HepG2 (cell line): Measurements from ENCODE around the gene TUT1. TPM values are rescaled to one million over a fixed set of nuclear protein-coding genes. Genes with fewer than 3 reads are reported as not detected.

Experiments
- DR1 ChIP-seq: sonication (generic); formaldehyde crosslinking; IDR thresholded peaks from 2 replicates; pipeline ENCODE4 v1.8.0; 2021; ENCODE audit warnings: mild to moderate bottlenecking, missing genetic modification reagents, inconsistent platforms
- HNRNPK ChIP-seq: fragments of 200-400 bp; formaldehyde crosslinking; IDR thresholded peaks from 2 replicates; pipeline ENCODE4 v1.6.1; 2018; ENCODE audit warnings: low read length, low read depth, moderate library complexity, mild to moderate bottlenecking; ENCODE audit not compliant: poor library complexity, severe bottlenecking
- KDM3A ChIP-seq: IDR thresholded peaks from 2 replicates; pipeline ENCODE4 v1.6.1; 2018; ENCODE audit warnings: low read depth, missing compliant biosample characterization
- KLF16 ChIP-seq, 2 experiments: sonication (generic) in 1 of 2; formaldehyde crosslinking in 1 of 2; IDR thresholded peaks; 2 replicates each; pipeline versions ENCODE4 v1.6.1 to v1.8.0; 2016 to 2023; ENCODE audit warnings: missing genetic modification reagents in 2 of 2, missing compliant biosample characterization in 1 of 2
- MEF2D ChIP-seq: sonication (generic); formaldehyde crosslinking; IDR thresholded peaks from 2 replicates; pipeline ENCODE4 v1.5.1; 2020; ENCODE audit warnings: mild to moderate bottlenecking, missing genetic modification reagents
- MEIS2 ChIP-seq: sonication (generic); formaldehyde crosslinking; IDR thresholded peaks from 2 replicates; pipeline ENCODE4 v1.9.0; 2021; ENCODE audit warnings: mild to moderate bottlenecking, missing genetic modification reagents
- MTA1 ChIP-seq: sonication (generic); formaldehyde crosslinking; IDR thresholded peaks from 2 replicates; pipeline ENCODE4 v1.4.0; 2020; ENCODE audit warnings: missing genetic modification reagents, mild to moderate bottlenecking, borderline replicate concordance
- RARA ChIP-seq: IDR thresholded peaks from 2 replicates; pipeline ENCODE4 v1.6.1; 2016; ENCODE audit warnings: missing genetic modification reagents, missing compliant biosample characterization
- SNRNP70 ChIP-seq: fragments of 200-400 bp; formaldehyde crosslinking; IDR thresholded peaks from 2 replicates; pipeline ENCODE4 v1.6.1; 2017; ENCODE audit warnings: mild to moderate bottlenecking, low read depth, low read length, moderate library complexity
- ZBTB7A ChIP-seq: sonication (generic); formaldehyde crosslinking; IDR thresholded peaks from 2 replicates; pipeline ENCODE4 v1.8.0; 2022; ENCODE audit warnings: mild to moderate bottlenecking, missing genetic modification reagents
- ZNF124 ChIP-seq: sonication (generic); formaldehyde crosslinking; IDR thresholded peaks from 2 replicates; pipeline ENCODE4 v1.4.0; 2020; ENCODE audit warnings: missing genetic modification reagents
- ZNF235 ChIP-seq: sonication (generic); formaldehyde crosslinking; IDR thresholded peaks from 2 replicates; pipeline ENCODE4 v1.8.1; 2023; ENCODE audit warnings: mild to moderate bottlenecking, missing genetic modification reagents, borderline replicate concordance
- ZNF639 ChIP-seq: conservative IDR thresholded peaks from 2 replicates; pipeline ENCODE4 v1.6.1; 2018; ENCODE audit warnings: missing genetic modification reagents
- ZNF691 ChIP-seq: sonication (generic); formaldehyde crosslinking; IDR thresholded peaks from 2 replicates; pipeline ENCODE4 v1.4.0; 2020; ENCODE audit warnings: missing genetic modification reagents, low read depth, mild to moderate bottlenecking, borderline replicate concordance
- ZNF792 ChIP-seq: IDR thresholded peaks from 2 replicates; pipeline ENCODE4 v1.6.1; 2016
- ZSCAN31 ChIP-seq: sonication (generic); formaldehyde crosslinking; IDR thresholded peaks from 2 replicates; pipeline ENCODE4 v1.5.0; 2020; ENCODE audit warnings: low read depth, mild to moderate bottlenecking, missing genetic modification reagents
- polyA plus RNA-seq, 8 experiments: library from polyadenylated mRNA; depleted of rRNA in 3 of 8; stranded (reverse) in 7 of 8; unstranded in 1 of 8; fragments of >200 nt; fragmentation: Illumina TruSeq in 4 of 8; extraction: Trizol in 4 of 8; gene quantifications; 2 replicates each; pipeline versions ENCODE4 v1.2.1 to v1.2.3, GENCODE V29; 2011 to 2016; ENCODE audit warnings: low read depth in 4 of 8, missing spikeins in 1 of 8, mixed read lengths in 1 of 8; ENCODE audit not compliant: insufficient read depth in 1 of 8
- total RNA-seq, 5 experiments: library from RNA; depleted of rRNA; stranded (reverse); fragments of >200 nt; fragmentation: Illumina TruSeq; extraction: Trizol; gene quantifications; 2 replicates each; pipeline ENCODE4 v1.2.3, GENCODE V29; 2016; ENCODE audit warnings: low read depth in 1 of 5
- TF ChIP-seq, protein P1 (sequence below): sonication (generic); formaldehyde crosslinking; IDR thresholded peaks from 2 replicates; pipeline ENCODE4 v1.9.0; 2022; ENCODE audit warnings: low read depth, missing genetic modification reagents
- TF ChIP-seq, protein P2 (sequence below): IDR thresholded peaks from 2 replicates; pipeline ENCODE4 v1.6.1; 2016; ENCODE audit warnings: missing compliant biosample characterization, missing genetic modification reagents, borderline replicate concordance
- TF ChIP-seq, protein P3 (sequence below): sonication (generic); formaldehyde crosslinking; IDR thresholded peaks from 2 replicates; pipeline ENCODE4 v1.5.0; 2020; ENCODE audit warnings: mild to moderate bottlenecking, missing genetic modification reagents, borderline replicate concordance

Gene TUT1
- total and polyA plus RNA-seq, 2 of the 13 experiments (the other 11 are each of a cell fraction or from before 2014, with no cell fraction given) = 9.7 to 14.3 TPM

GRCh38 chr11:62548545-62549335, 42.6 kb downstream of the TUT1 start (continued):
- TF ChIP-seq ZNF235 (no peak), MEIS2 (CRISPR knock-in tag) (peak; percentile 33; the same call in 1 of the 2 replicates), ZNF124 (CRISPR knock-in tag) (0 out of 2 replicates have a peak, but pooled peaks have one; percentile 52), ZSCAN31 (CRISPR knock-in tag) (0 out of 2 replicates have a peak, but pooled peaks have one; percentile 54), MEF2D (CRISPR knock-in tag) (peak; percentile 73), KDM3A (CRISPR knock-in tag) (peak; percentile 22; the same call in 1 of the 2 replicates), SNRNP70 (no peak), ZNF639 (peak; percentile 65), KLF16 (CRISPR knock-in tag; IDR thresholded peaks at IDR 0.05) (peak in 1 of 2 experiments; percentile 63; a peak in 1 of 4 replicates), DR1 (CRISPR knock-in tag) (no peak), RARA (CRISPR knock-in tag) (peak; percentile 47; the same call in 1 of the 2 replicates), ZNF691 (no peak), ZNF792 (CRISPR knock-in tag) (peak; percentile 44; the same call in 1 of the 2 replicates), ZBTB7A (CRISPR knock-in tag) (peak; percentile 77; the same call in 1 of the 2 replicates), MTA1 (CRISPR knock-in tag) (peak; percentile 76), HNRNPK (no peak)
- TF ChIP-seq, protein P1, sequence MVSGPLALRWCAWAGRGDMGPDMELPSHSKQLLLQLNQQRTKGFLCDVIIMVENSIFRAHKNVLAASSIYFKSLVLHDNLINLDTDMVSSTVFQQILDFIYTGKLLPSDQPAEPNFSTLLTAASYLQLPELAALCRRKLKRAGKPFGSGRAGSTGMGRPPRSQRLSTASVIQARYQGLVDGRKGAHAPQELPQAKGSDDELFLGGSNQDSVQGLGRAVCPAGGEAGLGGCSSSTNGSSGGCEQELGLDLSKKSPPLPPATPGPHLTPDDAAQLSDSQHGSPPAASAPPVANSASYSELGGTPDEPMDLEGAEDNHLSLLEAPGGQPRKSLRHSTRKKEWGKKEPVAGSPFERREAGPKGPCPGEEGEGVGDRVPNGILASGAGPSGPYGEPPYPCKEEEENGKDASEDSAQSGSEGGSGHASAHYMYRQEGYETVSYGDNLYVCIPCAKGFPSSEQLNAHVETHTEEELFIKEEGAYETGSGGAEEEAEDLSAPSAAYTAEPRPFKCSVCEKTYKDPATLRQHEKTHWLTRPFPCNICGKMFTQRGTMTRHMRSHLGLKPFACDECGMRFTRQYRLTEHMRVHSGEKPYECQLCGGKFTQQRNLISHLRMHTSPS = no peak
- TF ChIP-seq, protein P2, sequence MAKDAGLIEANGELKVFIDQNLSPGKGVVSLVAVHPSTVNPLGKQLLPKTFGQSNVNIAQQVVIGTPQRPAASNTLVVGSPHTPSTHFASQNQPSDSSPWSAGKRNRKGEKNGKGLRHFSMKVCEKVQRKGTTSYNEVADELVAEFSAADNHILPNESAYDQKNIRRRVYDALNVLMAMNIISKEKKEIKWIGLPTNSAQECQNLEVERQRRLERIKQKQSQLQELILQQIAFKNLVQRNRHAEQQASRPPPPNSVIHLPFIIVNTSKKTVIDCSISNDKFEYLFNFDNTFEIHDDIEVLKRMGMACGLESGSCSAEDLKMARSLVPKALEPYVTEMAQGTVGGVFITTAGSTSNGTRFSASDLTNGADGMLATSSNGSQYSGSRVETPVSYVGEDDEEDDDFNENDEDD = peak; percentile 19; the same call in 1 of the 2 replicates
- TF ChIP-seq, protein P3, sequence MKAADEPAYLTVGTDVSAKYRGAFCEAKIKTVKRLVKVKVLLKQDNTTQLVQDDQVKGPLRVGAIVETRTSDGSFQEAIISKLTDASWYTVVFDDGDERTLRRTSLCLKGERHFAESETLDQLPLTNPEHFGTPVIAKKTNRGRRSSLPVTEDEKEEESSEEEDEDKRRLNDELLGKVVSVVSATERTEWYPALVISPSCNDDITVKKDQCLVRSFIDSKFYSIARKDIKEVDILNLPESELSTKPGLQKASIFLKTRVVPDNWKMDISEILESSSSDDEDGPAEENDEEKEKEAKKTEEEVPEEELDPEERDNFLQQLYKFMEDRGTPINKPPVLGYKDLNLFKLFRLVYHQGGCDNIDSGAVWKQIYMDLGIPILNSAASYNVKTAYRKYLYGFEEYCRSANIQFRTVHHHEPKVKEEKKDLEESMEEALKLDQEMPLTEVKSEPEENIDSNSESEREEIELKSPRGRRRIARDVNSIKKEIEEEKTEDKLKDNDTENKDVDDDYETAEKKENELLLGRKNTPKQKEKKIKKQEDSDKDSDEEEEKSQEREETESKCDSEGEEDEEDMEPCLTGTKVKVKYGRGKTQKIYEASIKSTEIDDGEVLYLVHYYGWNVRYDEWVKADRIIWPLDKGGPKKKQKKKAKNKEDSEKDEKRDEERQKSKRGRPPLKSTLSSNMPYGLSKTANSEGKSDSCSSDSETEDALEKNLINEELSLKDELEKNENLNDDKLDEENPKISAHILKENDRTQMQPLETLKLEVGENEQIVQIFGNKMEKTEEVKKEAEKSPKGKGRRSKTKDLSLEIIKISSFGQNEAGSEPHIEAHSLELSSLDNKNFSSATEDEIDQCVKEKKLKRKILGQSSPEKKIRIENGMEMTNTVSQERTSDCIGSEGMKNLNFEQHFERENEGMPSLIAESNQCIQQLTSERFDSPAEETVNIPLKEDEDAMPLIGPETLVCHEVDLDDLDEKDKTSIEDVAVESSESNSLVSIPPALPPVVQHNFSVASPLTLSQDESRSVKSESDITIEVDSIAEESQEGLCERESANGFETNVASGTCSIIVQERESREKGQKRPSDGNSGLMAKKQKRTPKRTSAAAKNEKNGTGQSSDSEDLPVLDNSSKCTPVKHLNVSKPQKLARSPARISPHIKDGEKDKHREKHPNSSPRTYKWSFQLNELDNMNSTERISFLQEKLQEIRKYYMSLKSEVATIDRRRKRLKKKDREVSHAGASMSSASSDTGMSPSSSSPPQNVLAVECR (CRISPR knock-in tag) = peak; percentile 25; the same call in 1 of the 2 replicates
